Frontal cortex (tissue), 4 donors: ENCODE data around the gene DYNC1I1. TPM values are rescaled to one million over a fixed set of nuclear protein-coding genes. Genes with fewer than 3 reads are reported as not detected.

Source experiments
- DNase-seq, 2 donors: peaks; one replicate each; pipeline ENCODE4 v3.0.0; 2012; ENCODE audit warnings: low spot score in 2 of 2
- FAIRE-seq: peaks from 2 replicates; lab custom pipeline; 2012; peaks lifted over from hg19 to GRCh38; lab: Jason Lieb, UNC
- total RNA-seq: library from RNA; depleted of rRNA; stranded (reverse); fragments of >200 nt; gene quantifications from one replicate; pipeline ENCODE4 v1.2.3, GENCODE V29; 2014
- donor health status: control.
- donor health status: control.
- donor health status: control.

The DYNC1I1 gene
- total RNA-seq, 1 donor from 2014 or later: 157 TPM

- FAIRE-seq (no peak), DNase-seq (no peak)
These were observed 223.8 kb downstream of the DYNC1I1 start for GRCh38 chr7:95996174-95996573.

- FAIRE-seq: no peak
These were observed 224.5 kb downstream of the DYNC1I1 start for GRCh38 chr7:95996886-95997285.

GRCh38 chr7:95997632-95998031 is 225.3 kb downstream of the DYNC1I1 start:
- no peak for DNase-seq
- FAIRE-seq: no peak

More at GRCh38 chr7:95996886-95997285, 224.5 kb downstream of the DYNC1I1 start:
- no peak for DNase-seq

- DNase-seq (no peak), FAIRE-seq (no peak)
These were observed 227.1 kb downstream of the DYNC1I1 start for GRCh38 chr7:95999481-95999880.

GRCh38 chr7:96004578-96004977 is 232.2 kb downstream of the DYNC1I1 start:
- FAIRE-seq: no peak
- DNase-seq: no peak

- DNase-seq: no peak
- no peak for FAIRE-seq
These were observed 232.9 kb downstream of the DYNC1I1 start for GRCh38 chr7:96005271-96005670.

GRCh38 chr7:96009148-96009547 is 236.8 kb downstream of the DYNC1I1 start:
- DNase-seq (no peak), FAIRE-seq (no peak)

- FAIRE-seq (no peak), DNase-seq (no peak)
These were observed 241.5 kb downstream of the DYNC1I1 start for GRCh38 chr7:96013836-96014235.

GRCh38 chr7:96014617-96015016 is 242.3 kb downstream of the DYNC1I1 start:
- no peak for FAIRE-seq
- DNase-seq: no peak

GRCh38 chr7:96016056-96016586 is 243.8 kb downstream of the DYNC1I1 start:
- FAIRE-seq: no peak

GRCh38 chr7:96016735-96017134 is 244.4 kb downstream of the DYNC1I1 start:
- no peak for DNase-seq
- no peak for FAIRE-seq

More at GRCh38 chr7:96016056-96016586, 243.8 kb downstream of the DYNC1I1 start:
- no peak for DNase-seq

GRCh38 chr7:96017877-96018276 is 245.5 kb downstream of the DYNC1I1 start:
- DNase-seq (no peak), FAIRE-seq (no peak)

GRCh38 chr7:96021568-96021967 is 249.2 kb downstream of the DYNC1I1 start:
- FAIRE-seq (no peak), DNase-seq (no peak)

- FAIRE-seq: no peak
- DNase-seq: no peak
These were observed 251.0 kb downstream of the DYNC1I1 start for GRCh38 chr7:96023387-96023786.

- no peak for FAIRE-seq
- DNase-seq: no peak
These were observed 253.7 kb downstream of the DYNC1I1 start for GRCh38 chr7:96026010-96026409.

GRCh38 chr7:96026611-96027010 is 254.3 kb downstream of the DYNC1I1 start:
- no peak for FAIRE-seq
- no peak for DNase-seq

- DNase-seq: no peak
- FAIRE-seq: no peak
These were observed 256.4 kb downstream of the DYNC1I1 start for GRCh38 chr7:96028729-96029128.

- no peak for FAIRE-seq
- DNase-seq: no peak
These were observed 260.8 kb downstream of the DYNC1I1 start for GRCh38 chr7:96033009-96033598.

- FAIRE-seq (no peak), DNase-seq (no peak)
These were observed 262.8 kb downstream of the DYNC1I1 start for GRCh38 chr7:96034940-96035727.

- DNase-seq: no peak
- FAIRE-seq: no peak
These were observed 268.0 kb downstream of the DYNC1I1 start for GRCh38 chr7:96040250-96040772.

- FAIRE-seq (no peak), DNase-seq (no peak)
These were observed 268.8 kb downstream of the DYNC1I1 start for GRCh38 chr7:96041171-96041570.
